Myocyte (in vitro differentiated cells): Measurements from ENCODE around the gene MRPS34. TPM values are rescaled to one million over a fixed set of nuclear protein-coding genes. Genes with fewer than 3 reads are reported as not detected.
A peak's percentile ranks its signal among the peaks of the same experiment; 100 is the strongest.
"Not testable (repeated sequence)": the region's sequence is repeated elsewhere in the genome, so short reads cannot be mapped to it uniquely, and the experiment has no call there.

ENCODE experiments used
- DNase-seq: peaks from one replicate; pipeline ENCODE4 v3.0.0-alpha.2; 2012; ENCODE audit warnings: low read depth
- polyA plus RNA-seq: library from polyadenylated mRNA; unstranded; fragments of >200 nt; gene quantifications from one replicate; pipeline ENCODE4 v1.2.1, GENCODE V29; 2012; ENCODE audit warnings: missing spikeins
- total RNA-seq: library from RNA; depleted of rRNA; stranded (reverse); fragments of >200 nt; gene quantifications from 2 replicates; pipeline ENCODE4 v1.2.3, GENCODE V29; 2014

The MRPS34 gene
- 152 TPM in 2 replicates for total RNA-seq
- polyA plus RNA-seq: 113 TPM

- peak; percentile 89 for DNase-seq
Measured at GRCh38 chr16:1772908-1773702, at the start of gene MRPS34. TSS of gene MRPS34 (minus strand) at chr16:1773134. CDS start at chr16:1773119, 15 bp downstream.

- DNase-seq: no peak
Measured at GRCh38 chr16:1821861-1822611, 49.1 kb upstream of the MRPS34 start.

GRCh38 chr16:1820946-1821290 lies 48.0 kb upstream of the MRPS34 start:
- DNase-seq: no peak

DNA sequence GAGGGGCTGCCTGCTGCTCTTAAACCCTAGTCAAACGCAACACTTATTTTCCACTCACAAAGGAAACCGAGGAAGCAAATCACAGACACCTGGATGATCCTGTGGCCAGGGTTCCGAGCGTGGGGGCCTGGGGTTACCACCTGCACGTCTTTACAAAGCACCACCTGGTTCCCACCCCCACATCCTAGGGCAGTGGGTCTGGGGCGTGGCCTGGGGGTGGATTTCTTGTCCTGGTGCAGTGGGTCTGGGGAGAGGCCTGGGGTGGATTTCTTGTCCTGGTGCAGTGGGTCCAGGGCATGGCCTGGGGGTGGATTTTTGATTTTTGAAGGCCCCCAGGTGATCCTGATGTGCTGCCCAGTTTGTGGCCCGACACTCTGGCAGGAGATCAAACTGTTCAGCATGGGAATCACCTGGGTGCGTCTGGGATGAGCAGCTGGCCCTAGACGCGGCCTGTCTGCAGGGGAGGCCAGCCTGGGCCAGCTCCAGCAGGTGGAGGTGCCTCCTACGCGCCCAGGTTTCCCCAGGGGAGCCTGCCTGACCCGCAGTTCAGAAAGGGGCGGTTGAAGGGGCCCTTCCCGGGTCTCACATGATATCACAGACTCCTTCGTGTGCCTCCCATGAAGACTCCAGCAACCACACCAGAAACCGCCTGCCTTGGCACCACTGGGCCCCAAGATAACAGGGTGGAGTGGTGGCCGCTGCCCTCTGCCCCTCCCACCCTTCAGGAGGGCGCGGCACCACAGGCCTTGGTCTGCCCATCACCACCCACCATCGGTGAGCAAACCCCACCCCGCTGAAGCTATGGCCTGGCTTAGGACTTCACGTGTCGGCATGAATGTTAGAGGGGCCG lies 47.4 kb upstream of the MRPS34 start:
- DNase-seq: no peak

- DNase-seq: no peak
Measured at GRCh38 chr16:1819611-1820010, 46.7 kb upstream of the MRPS34 start.

GRCh38 chr16:1818873-1819525 lies 46.1 kb upstream of the MRPS34 start:
- no peak for DNase-seq

DNA sequence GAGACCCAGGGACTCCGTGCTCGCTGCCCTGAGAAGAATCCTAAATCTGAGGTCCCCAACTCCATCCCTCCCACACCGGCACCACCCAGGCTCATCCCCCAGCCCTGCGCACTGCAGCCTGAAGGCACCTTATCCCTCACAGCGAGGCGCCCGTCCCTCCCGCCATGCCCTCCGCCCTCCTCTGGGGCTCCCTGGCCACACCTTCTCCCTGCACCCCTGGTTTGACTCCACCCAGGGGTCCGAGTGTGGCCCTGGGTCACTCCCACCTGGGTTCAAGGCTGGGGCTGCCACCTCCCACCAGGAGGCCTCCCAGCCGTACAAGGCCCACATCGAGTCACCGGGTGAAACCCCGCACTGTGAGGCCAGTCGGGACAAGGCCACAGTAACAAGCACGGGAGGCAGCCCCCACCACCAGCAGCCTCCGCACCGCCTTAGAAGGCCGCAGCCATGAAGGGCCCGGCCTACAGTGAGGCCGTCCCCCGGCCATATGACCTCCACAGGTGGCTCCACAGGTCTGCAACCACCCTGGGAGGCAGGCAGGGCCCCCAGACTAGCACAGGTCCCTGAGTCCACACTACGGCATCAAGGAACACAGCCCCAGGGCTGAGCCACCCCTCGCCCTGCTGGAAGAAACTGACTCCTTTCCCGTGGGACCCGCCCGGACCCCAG lies 45.4 kb upstream of the MRPS34 start:
- DNase-seq: no peak

DNA sequence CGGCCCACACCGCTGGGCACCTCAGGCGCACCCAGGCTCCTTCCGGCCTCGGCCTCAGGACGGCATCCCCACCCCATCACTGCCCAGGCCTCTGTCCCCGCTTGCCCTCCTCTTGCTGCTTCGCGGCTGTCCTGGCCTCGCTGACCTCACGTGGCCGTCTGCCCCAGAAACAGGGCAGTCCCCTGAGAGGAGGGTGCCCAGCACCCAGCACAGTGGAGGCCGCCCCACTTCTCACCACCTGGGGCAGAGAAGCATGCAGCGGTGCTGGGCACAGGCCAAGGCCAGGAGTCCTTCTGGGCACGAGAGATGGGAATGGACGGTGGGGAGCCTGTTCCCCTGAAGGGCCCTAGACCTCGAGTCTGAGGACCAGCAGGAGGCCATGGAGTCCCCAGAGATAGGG lies 44.8 kb upstream of the MRPS34 start:
- DNase-seq: no peak

DNA sequence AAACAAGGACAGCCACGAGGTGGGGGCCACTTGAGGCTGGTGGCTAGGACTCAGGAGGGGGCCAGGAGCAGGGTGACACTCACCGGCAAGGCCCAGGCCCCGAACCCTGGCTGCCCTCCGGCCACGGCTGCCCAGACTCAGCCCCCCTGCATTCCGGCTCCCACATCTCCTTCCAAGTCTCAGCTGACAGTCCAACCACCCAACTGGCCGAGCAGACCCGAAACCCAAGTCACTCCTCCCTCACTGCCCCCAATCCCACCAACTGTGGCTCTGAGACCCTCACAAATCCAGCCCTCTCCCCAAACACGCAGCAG lies 44.3 kb upstream of the MRPS34 start:
- no peak for DNase-seq

- DNase-seq: no peak
Measured at GRCh38 chr16:1816396-1817275, 43.7 kb upstream of the MRPS34 start.

DNA sequence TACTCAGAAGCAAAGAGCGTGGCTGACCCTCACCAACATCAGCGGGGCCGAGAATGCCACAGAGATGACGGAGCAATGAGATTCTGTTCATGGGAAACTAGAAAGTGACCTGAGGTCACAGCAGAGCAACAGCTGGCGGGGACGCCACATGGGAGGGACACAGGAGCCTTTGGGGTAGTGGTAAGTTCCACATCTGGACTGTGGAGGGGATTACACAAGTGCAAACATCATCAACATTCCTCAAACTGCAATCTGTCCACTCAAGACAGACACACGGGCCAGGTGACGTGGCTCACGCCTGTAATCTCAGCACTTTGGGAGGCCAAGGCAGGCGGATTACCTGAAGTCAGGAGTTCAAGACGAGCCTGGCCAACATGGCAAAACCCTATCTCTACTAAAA lies 42.5 kb upstream of the MRPS34 start:
- no peak for DNase-seq

- peak; percentile 89 for DNase-seq
Measured at GRCh38 chr16:1812732-1813163, 39.8 kb upstream of the MRPS34 start.

DNA sequence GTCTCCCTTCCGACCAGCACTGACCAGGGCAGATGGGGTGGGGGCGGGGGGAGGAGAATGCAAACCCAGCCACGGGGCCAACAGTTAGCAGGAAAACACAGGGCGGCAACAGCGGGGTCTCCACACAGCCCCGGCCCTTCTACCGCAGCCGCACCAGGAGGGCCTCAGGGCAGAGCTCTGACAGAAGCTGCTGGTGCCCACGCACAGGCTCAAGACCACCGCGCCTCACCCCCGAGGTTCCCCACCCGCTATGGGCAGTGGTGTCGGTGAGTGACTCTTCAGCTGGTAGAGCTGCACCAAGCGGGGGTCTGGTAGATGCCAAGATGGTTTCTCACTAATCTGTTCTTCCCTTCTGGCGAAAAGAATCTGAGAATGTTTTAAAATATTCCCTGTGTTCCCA lies 37.6 kb upstream of the MRPS34 start:
- DNase-seq: no peak

- DNase-seq: no peak
Measured at GRCh38 chr16:1810106-1810505, 37.2 kb upstream of the MRPS34 start.

DNA sequence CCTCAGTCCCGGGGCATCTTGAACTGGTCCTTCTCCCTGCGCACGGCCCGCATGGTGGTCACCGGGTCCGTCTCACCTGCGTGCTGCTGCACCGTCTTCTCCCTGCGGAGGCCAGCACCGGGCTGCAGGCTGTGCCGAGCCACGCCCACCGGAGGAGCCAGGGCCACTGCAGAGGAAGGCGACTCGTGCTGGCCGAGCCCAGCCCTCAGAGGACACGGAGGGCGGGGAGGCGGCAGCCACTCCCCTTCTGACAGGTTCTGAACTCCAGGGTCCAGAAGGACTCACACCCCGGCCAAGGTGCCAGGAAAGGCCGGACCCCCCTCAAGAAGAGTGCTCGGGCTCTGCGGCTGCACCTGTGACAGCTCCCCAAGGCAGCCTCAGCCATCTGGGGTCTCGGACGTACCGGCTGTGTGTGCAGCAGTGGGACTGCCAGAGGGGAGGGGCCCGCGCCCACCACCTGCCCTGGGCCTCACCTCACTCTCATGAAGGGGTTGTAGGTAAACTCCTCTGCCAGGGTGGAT lies 36.4 kb upstream of the MRPS34 start:
- DNase-seq: no peak

DNA sequence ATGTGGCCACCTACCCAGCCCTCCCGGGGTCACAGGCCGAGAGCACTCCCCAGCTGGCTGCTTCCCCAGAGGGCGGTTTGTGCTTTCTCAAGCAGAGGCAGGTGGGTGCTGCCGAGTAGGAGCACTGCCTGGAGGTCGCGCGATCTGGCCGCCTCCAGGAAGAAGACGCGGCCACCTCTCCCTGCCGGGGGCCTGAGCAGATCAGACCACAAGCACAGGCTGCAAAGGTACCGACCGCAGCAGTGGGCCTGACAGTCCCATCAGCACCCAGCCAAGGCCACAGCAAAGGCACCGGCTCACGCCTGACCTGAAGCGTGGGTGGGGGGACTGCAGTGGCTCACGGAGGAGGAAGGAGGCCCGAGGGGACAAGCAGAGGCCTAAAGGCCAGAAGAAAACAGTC lies 35.8 kb upstream of the MRPS34 start:
- no peak for DNase-seq

DNA sequence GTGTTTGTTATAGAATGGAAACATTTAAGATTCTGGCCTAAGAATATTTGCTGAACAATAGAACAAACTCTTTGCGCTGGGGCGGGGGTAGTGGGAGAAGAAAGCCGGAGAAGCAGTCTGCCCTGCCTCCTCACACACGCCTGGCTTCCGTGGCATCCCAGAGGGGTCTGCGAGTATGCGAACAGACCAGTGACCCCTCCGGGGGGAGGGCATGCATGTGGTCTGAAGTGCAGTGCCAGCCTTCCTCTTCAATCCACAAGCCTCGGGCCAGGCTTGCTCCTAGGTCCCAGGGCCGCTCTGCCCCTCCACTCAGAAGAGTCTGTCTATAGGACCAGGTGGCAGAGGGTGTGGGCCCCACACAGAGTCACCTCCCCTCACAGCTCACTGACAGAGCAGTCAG lies 34.7 kb upstream of the MRPS34 start:
- no peak for DNase-seq

DNA sequence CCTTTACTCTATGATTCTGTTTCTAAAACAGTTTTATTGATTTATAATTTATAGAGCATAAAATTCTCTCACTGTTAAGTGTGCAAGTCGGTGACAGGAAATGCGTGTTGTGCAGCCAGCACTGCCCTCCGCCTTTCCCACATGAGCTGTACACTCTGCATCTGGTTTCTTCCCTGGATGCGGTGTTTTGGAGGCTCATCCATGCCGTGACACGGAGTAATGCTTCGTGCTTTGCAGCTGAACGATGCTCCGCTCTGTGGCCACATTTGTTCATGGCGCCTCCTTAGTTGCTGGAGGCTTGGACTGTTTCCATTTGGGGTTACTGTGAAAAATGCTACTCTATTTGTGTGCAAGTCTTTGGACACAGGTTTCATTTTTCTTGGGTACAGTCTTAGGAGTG lies 27.8 kb upstream of the MRPS34 start:
- peak; percentile 23 for DNase-seq

GRCh38 chr16:1799263-1799662 lies 26.3 kb upstream of the MRPS34 start:
- DNase-seq: not testable (repeated sequence)
